HEK293 (cell line): Measurements from ENCODE around the gene CDIPT.

Source experiments
- SCRT2 ChIP-seq: fragments of 450-650 bp; formaldehyde crosslinking; IDR thresholded peaks from 2 replicates; pipeline ENCODE4 v1.5.1; 2016; ENCODE audit warnings: missing biosample characterization, missing genetic modification characterization
- TCF7L2 ChIP-seq: IDR thresholded peaks from 2 replicates; pipeline ENCODE4 v1.6.1; 2011; ENCODE audit warnings: low read depth, mild to moderate bottlenecking, inconsistent platforms, low read length, moderate library complexity, borderline replicate concordance
- YY2 ChIP-seq: fragments of 450-650 bp; formaldehyde crosslinking; IDR thresholded peaks from 2 replicates; pipeline ENCODE4 v1.5.1; 2016; ENCODE audit warnings: missing biosample characterization, missing genetic modification characterization
- ZBTB7A ChIP-seq: fragments of 450-650 bp; formaldehyde crosslinking; IDR thresholded peaks from 2 replicates; pipeline ENCODE4 v1.5.1; 2016; ENCODE audit warnings: low read depth, missing biosample characterization, missing genetic modification characterization
- ZIC2 ChIP-seq: fragments of 450-650 bp; formaldehyde crosslinking; IDR thresholded peaks from 2 replicates; pipeline ENCODE4 v1.5.1; 2016; ENCODE audit warnings: missing biosample characterization, missing genetic modification characterization
- ZNF175 ChIP-seq: fragments of 450-650 bp; formaldehyde crosslinking; IDR thresholded peaks from 2 replicates; pipeline ENCODE4 v1.5.1; 2016; ENCODE audit warnings: missing biosample characterization, missing genetic modification characterization
- ZNF274 ChIP-seq, 2 experiments: fragments of 200-500 bp in 1 of 2; fragments of 450-650 bp in 1 of 2; sonication (Bioruptor generic) in 1 of 2; formaldehyde crosslinking in 1 of 2; IDR thresholded peaks; 2 replicates each; pipeline versions ENCODE4 v1.5.1 to v1.6.1; 2014 to 2016; ENCODE audit warnings: borderline replicate concordance in 1 of 2, inconsistent platforms in 1 of 2, low read length in 1 of 2, missing biosample characterization in 1 of 2, missing genetic modification characterization in 1 of 2
- ZNF514 ChIP-seq: fragments of 450-650 bp; formaldehyde crosslinking; IDR thresholded peaks from 2 replicates; pipeline ENCODE4 v1.5.1; 2016; ENCODE audit warnings: missing biosample characterization, missing genetic modification characterization
- ZNF747 ChIP-seq: fragments of 450-650 bp; formaldehyde crosslinking; IDR thresholded peaks from 2 replicates; pipeline ENCODE4 v1.5.1; 2016; ENCODE audit warnings: missing biosample characterization, missing genetic modification characterization
- ZNF768 ChIP-seq: fragments of 450-650 bp; formaldehyde crosslinking; IDR thresholded peaks from 2 replicates; pipeline ENCODE4 v1.5.1; 2018; ENCODE audit warnings: missing biosample characterization, mild to moderate bottlenecking, missing genetic modification characterization
- TF ChIP-seq, protein P1 (sequence below): fragments of 450-650 bp; formaldehyde crosslinking; IDR thresholded peaks from 2 replicates; pipeline ENCODE4 v1.5.1; 2016; ENCODE audit warnings: missing biosample characterization, missing genetic modification characterization
- TF ChIP-seq, protein P2 (sequence below): fragments of 450-650 bp; formaldehyde crosslinking; IDR thresholded peaks from 2 replicates; pipeline ENCODE4 v1.5.1; 2016; ENCODE audit warnings: missing biosample characterization, missing genetic modification characterization
- TF ChIP-seq, protein P3 (sequence below): fragments of 450-650 bp; formaldehyde crosslinking; IDR thresholded peaks from 2 replicates; pipeline ENCODE4 v1.5.1; 2016; ENCODE audit warnings: missing biosample characterization, missing genetic modification characterization
- TF ChIP-seq, protein P4 (sequence below): fragments of 450-650 bp; formaldehyde crosslinking; IDR thresholded peaks from 2 replicates; pipeline ENCODE4 v1.5.1; 2016; ENCODE audit warnings: missing biosample characterization, missing genetic modification characterization

DNA sequence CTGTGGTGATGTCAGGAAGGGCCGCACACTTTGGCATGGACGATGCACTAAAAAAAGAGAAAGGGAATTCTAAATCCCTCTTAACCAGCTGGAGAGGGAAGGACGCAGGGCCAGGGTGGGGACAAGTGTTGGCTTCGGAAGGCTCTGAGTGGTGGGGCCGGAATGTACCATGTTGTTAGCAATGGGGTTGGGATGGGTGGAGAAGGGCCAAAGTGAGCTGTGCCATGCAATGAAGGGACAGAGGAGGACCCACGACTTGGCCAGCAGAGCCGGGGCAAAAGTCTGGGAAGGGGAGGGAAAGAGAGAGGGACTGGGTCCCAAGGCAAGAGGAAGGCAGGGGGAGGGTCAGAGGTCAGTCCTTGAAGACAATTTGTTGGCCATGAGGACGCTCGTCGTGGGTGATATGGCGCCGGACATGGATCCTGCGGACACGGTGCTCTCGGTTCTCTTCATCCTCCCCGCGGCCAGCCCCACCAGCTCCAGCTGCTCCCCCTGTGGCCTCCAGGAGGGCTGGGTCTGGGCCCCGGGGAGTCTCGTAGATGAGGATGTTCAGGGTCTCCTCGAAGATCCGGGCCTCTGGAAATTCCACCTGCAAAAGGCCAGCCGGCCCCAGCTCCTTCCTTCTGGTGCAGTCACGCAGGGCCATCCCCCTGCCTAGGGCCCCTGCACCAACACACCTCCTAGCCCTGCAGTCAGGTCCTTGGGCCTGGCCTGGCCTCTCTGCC, 43.7 kb upstream of the CDIPT start:
- TF ChIP-seq, protein P1, sequence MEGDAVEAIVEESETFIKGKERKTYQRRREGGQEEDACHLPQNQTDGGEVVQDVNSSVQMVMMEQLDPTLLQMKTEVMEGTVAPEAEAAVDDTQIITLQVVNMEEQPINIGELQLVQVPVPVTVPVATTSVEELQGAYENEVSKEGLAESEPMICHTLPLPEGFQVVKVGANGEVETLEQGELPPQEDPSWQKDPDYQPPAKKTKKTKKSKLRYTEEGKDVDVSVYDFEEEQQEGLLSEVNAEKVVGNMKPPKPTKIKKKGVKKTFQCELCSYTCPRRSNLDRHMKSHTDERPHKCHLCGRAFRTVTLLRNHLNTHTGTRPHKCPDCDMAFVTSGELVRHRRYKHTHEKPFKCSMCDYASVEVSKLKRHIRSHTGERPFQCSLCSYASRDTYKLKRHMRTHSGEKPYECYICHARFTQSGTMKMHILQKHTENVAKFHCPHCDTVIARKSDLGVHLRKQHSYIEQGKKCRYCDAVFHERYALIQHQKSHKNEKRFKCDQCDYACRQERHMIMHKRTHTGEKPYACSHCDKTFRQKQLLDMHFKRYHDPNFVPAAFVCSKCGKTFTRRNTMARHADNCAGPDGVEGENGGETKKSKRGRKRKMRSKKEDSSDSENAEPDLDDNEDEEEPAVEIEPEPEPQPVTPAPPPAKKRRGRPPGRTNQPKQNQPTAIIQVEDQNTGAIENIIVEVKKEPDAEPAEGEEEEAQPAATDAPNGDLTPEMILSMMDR (tag by site-specific recombination): no peak
- TF ChIP-seq ZNF747 (tag by site-specific recombination) (no peak), ZNF274 (IDR thresholded peaks at IDR 0.05; ENCODE audit: low read length) (no peak), ZNF274 (tag by site-specific recombination; IDR thresholded peaks at IDR 0.05; ENCODE audit: borderline replicate concordance) (no peak), SCRT2 (no peak), ZNF175 (tag by site-specific recombination) (no peak), ZIC2 (no peak), ZBTB7A (tag by site-specific recombination) (no peak), TCF7L2 (no peak), ZNF514 (tag by site-specific recombination) (no peak), ZNF768 (tag by site-specific recombination) (no peak), YY2 (tag by site-specific recombination) (no peak)
- TF ChIP-seq, protein P2, sequence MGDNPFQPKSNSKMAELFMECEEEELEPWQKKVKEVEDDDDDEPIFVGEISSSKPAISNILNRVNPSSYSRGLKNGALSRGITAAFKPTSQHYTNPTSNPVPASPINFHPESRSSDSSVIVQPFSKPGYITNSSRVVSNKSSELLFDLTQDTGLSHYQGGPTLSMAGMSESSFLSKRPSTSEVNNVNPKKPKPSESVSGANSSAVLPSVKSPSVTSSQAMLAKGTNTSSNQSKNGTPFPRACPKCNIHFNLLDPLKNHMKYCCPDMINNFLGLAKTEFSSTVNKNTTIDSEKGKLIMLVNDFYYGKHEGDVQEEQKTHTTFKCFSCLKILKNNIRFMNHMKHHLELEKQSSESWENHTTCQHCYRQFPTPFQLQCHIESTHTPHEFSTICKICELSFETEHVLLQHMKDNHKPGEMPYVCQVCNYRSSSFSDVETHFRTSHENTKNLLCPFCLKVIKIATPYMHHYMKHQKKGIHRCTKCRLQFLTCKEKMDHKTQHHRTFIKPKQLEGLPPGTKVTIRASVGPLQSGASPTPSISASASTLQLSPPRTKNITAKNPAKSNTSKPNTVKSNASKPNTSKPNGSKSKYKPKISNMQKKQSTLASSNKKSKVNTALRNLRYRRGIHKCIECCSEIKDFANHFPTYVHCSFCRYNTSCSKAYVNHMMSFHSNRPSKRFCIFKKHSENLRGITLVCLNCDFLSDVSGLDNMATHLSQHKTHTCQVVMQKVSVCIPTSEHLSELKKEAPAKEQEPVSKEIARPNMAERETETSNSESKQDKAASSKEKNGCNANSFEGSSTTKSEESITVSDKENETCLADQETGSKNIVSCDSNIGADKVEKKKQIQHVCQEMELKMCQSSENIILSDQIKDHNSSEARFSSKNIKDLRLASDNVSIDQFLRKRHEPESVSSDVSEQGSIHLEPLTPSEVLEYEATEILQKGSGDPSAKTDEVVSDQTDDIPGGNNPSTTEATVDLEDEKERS: no peak
- TF ChIP-seq, protein P3, sequence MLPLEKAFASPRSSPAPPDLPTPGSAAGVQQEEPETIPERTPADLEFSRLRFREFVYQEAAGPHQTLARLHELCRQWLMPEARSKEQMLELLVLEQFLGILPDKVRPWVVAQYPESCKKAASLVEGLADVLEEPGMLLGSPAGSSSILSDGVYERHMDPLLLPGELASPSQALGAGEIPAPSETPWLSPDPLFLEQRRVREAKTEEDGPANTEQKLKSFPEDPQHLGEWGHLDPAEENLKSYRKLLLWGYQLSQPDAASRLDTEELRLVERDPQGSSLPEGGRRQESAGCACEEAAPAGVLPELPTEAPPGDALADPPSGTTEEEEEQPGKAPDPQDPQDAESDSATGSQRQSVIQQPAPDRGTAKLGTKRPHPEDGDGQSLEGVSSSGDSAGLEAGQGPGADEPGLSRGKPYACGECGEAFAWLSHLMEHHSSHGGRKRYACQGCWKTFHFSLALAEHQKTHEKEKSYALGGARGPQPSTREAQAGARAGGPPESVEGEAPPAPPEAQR (tag by site-specific recombination): no peak
- TF ChIP-seq, protein P4, sequence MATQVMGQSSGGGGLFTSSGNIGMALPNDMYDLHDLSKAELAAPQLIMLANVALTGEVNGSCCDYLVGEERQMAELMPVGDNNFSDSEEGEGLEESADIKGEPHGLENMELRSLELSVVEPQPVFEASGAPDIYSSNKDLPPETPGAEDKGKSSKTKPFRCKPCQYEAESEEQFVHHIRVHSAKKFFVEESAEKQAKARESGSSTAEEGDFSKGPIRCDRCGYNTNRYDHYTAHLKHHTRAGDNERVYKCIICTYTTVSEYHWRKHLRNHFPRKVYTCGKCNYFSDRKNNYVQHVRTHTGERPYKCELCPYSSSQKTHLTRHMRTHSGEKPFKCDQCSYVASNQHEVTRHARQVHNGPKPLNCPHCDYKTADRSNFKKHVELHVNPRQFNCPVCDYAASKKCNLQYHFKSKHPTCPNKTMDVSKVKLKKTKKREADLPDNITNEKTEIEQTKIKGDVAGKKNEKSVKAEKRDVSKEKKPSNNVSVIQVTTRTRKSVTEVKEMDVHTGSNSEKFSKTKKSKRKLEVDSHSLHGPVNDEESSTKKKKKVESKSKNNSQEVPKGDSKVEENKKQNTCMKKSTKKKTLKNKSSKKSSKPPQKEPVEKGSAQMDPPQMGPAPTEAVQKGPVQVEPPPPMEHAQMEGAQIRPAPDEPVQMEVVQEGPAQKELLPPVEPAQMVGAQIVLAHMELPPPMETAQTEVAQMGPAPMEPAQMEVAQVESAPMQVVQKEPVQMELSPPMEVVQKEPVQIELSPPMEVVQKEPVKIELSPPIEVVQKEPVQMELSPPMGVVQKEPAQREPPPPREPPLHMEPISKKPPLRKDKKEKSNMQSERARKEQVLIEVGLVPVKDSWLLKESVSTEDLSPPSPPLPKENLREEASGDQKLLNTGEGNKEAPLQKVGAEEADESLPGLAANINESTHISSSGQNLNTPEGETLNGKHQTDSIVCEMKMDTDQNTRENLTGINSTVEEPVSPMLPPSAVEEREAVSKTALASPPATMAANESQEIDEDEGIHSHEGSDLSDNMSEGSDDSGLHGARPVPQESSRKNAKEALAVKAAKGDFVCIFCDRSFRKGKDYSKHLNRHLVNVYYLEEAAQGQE: no peak
